Loucy (cell line): ENCODE data around the gene ATG7.

Experiments used
- CTCF ChIP-seq: fragments of 200-600 bp; sonication (generic); conservative IDR thresholded peaks from 2 replicates; pipeline ENCODE4 v1.5.1; 2014; ENCODE audit warnings: mild to moderate bottlenecking, antibody characterized with exemption, low read length
- EZH2phosphoT487 ChIP-seq: fragments of 200-600 bp; IDR thresholded peaks from 2 replicates; pipeline ENCODE4 v1.6.1; 2018; ENCODE audit warnings: antibody characterized with exemption, mild to moderate bottlenecking, moderate library complexity, borderline replicate concordance

GRCh38 chr3:11559816-11560633, 287.8 kb downstream of the ATG7 start:
- TF ChIP-seq CTCF (no peak), EZH2phosphoT487 (no peak)
